ENCODE measurements around the gene HSD17B2. TPM values are rescaled to one million over a fixed set of nuclear protein-coding genes. Genes with fewer than 3 reads are reported as not detected.
"Not testable (repeated sequence)": the region's sequence is repeated elsewhere in the genome, so short reads cannot be mapped to it uniquely, and the experiment has no call there.

HSD17B2 gene
- total RNA-seq, 2 donors from 2014 or later: not detected

DNA sequence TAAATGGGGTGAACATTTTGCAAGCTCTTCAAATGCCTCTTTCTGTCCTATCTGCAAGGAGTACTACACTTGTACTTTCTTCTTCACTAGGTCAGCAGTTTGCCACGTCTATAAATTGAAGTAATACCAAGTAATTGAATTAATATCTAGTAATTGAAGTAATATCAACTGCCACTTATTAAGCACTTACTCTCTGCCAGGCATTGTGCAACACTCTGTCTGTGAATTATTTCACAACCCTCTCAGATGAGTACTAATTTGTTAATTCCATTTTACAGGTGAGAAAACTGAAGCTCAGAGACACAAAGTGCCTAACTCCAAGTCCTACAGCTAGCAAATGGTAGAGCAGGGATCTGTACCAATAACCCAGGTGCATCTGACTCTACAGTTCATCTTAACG, 27.9 kb upstream of the HSD17B2 start:
- H3K36me3 ChIP-seq (ENCODE audit: control insufficient read depth, insufficient read depth, low read length): no peaks in the 10 kb centered on the region
- Mint-ChIP-seq H3K4me3 (no peak overlapping the region), H3K27me3 (ENCODE audit: insufficient read depth) (peaks cover 2% of the 10 kb centered on the region), H3K4me1 (peaks cover 5% of the 10 kb centered on the region), H3K9me3 (peaks cover 44% of the 10 kb centered on the region), H3K36me3 (ENCODE audit: low read depth) (peaks cover 4% of the 10 kb centered on the region), H3K27ac (no peak overlapping the region)
- peaks cover 25% of the 10 kb centered on the region for H3K9me3 ChIP-seq (ENCODE audit: control insufficient read depth, low read length)
- H3K27me3 ChIP-seq (ENCODE audit: control insufficient read depth, insufficient read depth, low read length, poor library complexity, severe bottlenecking): no peaks in the 10 kb centered on the region
- DNase-seq: no peak
- no peak overlapping the region for H3K27ac ChIP-seq (ENCODE audit: low read depth, low read length)
- H3K9ac ChIP-seq (ENCODE audit: extremely low read depth, low read length, poor library complexity, severe bottlenecking): no peak overlapping the region
- WGBS, 2 experiments (ENCODE audit: insufficient coverage in 1 of 2, insufficient read length in 1 of 2): 92 to 100% methylated on average over 1 of the region's 2 CpGs
- no peak for TF ChIP-seq CTCF (conservative IDR thresholded peaks at IDR 0.05)
- no peak overlapping the region for H3K4me3 ChIP-seq (ENCODE audit: low read length)
- H3K4me1 ChIP-seq (ENCODE audit: control insufficient read depth, insufficient read depth, low read length): no peaks in the 10 kb centered on the region

- Histone ChIP-seq H3K9me3 (ENCODE audit: control insufficient read depth, low read length) (peaks cover 25% of the 10 kb centered on the region), H3K4me3 (ENCODE audit: low read length) (no peak overlapping the region), H3K9ac (ENCODE audit: extremely low read depth, low read length, poor library complexity, severe bottlenecking) (no peak overlapping the region), H3K4me1 (ENCODE audit: control insufficient read depth, insufficient read depth, low read length) (no peaks in the 10 kb centered on the region), H3K27me3 (ENCODE audit: control insufficient read depth, insufficient read depth, low read length, poor library complexity, severe bottlenecking) (no peaks in the 10 kb centered on the region), H3K36me3 (ENCODE audit: control insufficient read depth, insufficient read depth, low read length) (no peaks in the 10 kb centered on the region), H3K27ac (ENCODE audit: low read depth, low read length) (no peak overlapping the region)
- H3K27ac Mint-ChIP-seq: no peak overlapping the region
- no peak for DNase-seq
- peaks cover 5% of the 10 kb centered on the region for H3K4me1 Mint-ChIP-seq
- peaks cover 2% of the 10 kb centered on the region for H3K27me3 Mint-ChIP-seq (ENCODE audit: insufficient read depth)
- H3K9me3 Mint-ChIP-seq: peaks cover 44% of the 10 kb centered on the region
- H3K4me3 Mint-ChIP-seq: no peak overlapping the region
- TF ChIP-seq CTCF (conservative IDR thresholded peaks at IDR 0.05): no peak
- peaks cover 4% of the 10 kb centered on the region for H3K36me3 Mint-ChIP-seq (ENCODE audit: low read depth)
- WGBS, 2 experiments (ENCODE audit: insufficient coverage in 1 of 2, insufficient read length in 1 of 2): 92 to 100% methylated on average over 4 to 9 of the region's 9 CpGs
These were observed 26.0 kb upstream of the HSD17B2 start for GRCh38 chr16:82008957-82009592.

DNA sequence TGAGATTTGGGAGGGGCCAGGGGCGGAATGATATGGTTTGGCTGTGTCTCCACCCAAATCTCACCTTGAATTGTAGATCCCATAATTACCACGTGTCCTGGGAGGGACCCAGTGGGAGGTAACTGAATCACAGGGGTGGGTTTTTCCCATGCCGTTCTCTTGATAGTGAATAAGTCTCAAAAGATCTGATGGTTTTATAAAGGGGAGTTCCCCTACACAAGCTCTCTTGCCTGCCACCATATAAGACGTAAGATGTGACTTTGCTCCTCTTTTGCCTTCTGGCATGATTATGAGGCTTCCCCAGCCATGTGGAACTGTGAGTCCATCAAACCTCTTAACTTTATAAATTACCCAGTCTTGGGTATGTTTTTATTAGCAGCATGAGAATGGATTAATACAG, 25.3 kb upstream of the HSD17B2 start:
- not testable (repeated sequence) for H3K27me3 ChIP-seq (ENCODE audit: control insufficient read depth, insufficient read depth, low read length, poor library complexity, severe bottlenecking); H3K27ac ChIP-seq (ENCODE audit: low read depth, low read length); H3K4me1 ChIP-seq (ENCODE audit: control insufficient read depth, insufficient read depth, low read length); H3K4me1 Mint-ChIP-seq; H3K27ac Mint-ChIP-seq; H3K4me3 Mint-ChIP-seq; H3K36me3 ChIP-seq (ENCODE audit: control insufficient read depth, insufficient read depth, low read length); H3K9ac ChIP-seq (ENCODE audit: extremely low read depth, low read length, poor library complexity, severe bottlenecking); H3K27me3 Mint-ChIP-seq (ENCODE audit: insufficient read depth); DNase-seq; H3K4me3 ChIP-seq (ENCODE audit: low read length); H3K36me3 Mint-ChIP-seq (ENCODE audit: low read depth)
- WGBS, 2 experiments (ENCODE audit: insufficient coverage in 1 of 2, insufficient read length in 1 of 2): 78 to 100% methylated on average over 1 to 4 of the region's 4 CpGs
- peaks cover 25% of the 10 kb centered on the region for H3K9me3 ChIP-seq (ENCODE audit: control insufficient read depth, low read length)
- peaks cover 44% of the 10 kb centered on the region for H3K9me3 Mint-ChIP-seq

- Histone ChIP-seq H3K27ac (ENCODE audit: low read depth, low read length) (no peak overlapping the region), H3K4me1 (ENCODE audit: control insufficient read depth, insufficient read depth, low read length) (no peaks in the 10 kb centered on the region), H3K9ac (ENCODE audit: extremely low read depth, low read length, poor library complexity, severe bottlenecking) (no peak overlapping the region), H3K9me3 (ENCODE audit: control insufficient read depth, low read length) (peaks cover 25% of the 10 kb centered on the region), H3K36me3 (ENCODE audit: control insufficient read depth, insufficient read depth, low read length) (no peaks in the 10 kb centered on the region), H3K4me3 (ENCODE audit: low read length) (no peak overlapping the region), H3K27me3 (ENCODE audit: control insufficient read depth, insufficient read depth, low read length, poor library complexity, severe bottlenecking) (no peaks in the 10 kb centered on the region)
- DNase-seq: no peak
- H3K4me3 Mint-ChIP-seq: no peak overlapping the region
- TF ChIP-seq CTCF (conservative IDR thresholded peaks at IDR 0.05): no peak
- peaks cover 3% of the 10 kb centered on the region for H3K27me3 Mint-ChIP-seq (ENCODE audit: insufficient read depth)
- no peak overlapping the region for H3K27ac Mint-ChIP-seq
- H3K36me3 Mint-ChIP-seq (ENCODE audit: low read depth): peaks cover 4% of the 10 kb centered on the region
- no peaks in the 10 kb centered on the region for H3K4me1 Mint-ChIP-seq
- 87 to 90% methylated on average over 6 to 8 of the region's 8 CpGs for WGBS, 2 experiments (ENCODE audit: insufficient coverage in 1 of 2, insufficient read length in 1 of 2)
- peaks cover 50% of the 10 kb centered on the region for H3K9me3 Mint-ChIP-seq
These were observed 24.4 kb upstream of the HSD17B2 start for GRCh38 chr16:82010649-82011048.

Data from endodermal cell (in vitro differentiated cells).